Stimulated activated CD8-positive, alpha-beta memory T cell treated with anti-CD3 and anti-CD28 coated beads, Interleukin-12 subunit alpha, Interleukin-12 subunit beta, amount 100 ng/mL, for 24 hours (primary cell): Measurements from ENCODE around the gene NRF1.

ENCODE experiments used
- DNase-seq: peaks from one replicate; pipeline ENCODE4 v3.0.0-alpha.2; 2020; ENCODE audit errors: extremely low read depth

NRF1 gene

DNA sequence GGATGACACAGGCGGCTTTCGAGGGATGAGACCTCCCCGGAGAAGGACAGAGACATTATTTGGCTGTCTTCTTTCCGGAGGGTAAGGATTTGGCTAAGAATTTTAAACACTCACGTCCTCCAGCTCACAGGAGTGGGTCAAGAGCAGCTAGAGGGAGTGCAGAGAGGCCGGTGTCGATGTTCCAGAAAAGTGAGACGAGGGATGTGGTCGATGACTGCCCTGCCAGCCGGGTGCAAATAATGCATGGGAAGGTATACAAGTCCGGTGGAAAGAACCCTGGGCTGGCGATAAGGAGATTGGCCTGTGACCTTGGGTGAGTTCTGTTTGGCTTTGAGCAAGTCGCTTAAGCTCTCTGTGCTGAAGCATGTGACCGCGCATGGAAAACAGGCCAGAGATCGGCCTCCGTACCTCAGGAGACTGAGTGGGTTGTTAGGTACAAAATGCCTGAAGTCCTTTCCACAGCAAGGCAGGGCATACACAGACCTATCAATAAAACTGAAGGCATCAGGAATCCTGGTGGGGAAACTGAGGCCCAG lies 192.1 kb downstream of the NRF1 start:
- DNase-seq, result no peak

DNA sequence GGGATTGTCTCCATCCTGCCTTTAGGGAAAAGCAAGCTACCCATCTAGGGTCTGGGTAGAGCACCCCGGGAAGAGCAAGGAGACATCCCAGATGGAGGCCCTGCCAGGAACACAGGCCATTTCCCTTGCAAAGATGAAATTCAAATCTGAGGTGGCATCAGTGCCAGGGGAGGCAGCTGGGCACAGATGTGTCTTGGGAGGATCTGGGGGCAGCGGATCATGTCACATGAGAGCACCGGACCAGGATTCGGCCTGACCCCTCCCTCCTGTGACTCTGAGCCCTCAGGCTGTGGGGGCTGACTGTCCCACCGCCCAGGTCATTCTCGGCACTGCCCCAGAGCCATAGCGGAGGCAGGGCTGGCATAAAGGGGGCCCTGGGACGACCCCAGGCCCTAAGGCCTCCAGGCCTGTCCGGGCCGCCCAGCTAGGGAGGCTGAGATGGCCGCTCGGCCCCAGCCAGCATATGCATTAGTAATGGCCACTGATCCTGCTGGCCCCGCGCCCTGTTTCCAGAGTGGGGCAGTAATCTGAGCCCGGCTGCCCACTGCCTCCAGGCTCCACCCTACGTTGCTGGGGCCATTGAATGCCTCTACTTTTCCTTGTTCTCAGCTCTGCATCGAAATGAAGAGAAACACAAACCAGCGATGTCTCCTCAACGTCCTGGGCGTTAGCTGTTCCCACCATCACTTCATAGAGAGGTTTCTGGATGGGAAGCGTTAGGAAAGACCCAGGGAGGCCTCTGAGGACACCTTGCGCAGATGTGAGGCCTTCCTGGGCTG lies 192.8 kb downstream of the NRF1 start:
- no peak for DNase-seq

DNA sequence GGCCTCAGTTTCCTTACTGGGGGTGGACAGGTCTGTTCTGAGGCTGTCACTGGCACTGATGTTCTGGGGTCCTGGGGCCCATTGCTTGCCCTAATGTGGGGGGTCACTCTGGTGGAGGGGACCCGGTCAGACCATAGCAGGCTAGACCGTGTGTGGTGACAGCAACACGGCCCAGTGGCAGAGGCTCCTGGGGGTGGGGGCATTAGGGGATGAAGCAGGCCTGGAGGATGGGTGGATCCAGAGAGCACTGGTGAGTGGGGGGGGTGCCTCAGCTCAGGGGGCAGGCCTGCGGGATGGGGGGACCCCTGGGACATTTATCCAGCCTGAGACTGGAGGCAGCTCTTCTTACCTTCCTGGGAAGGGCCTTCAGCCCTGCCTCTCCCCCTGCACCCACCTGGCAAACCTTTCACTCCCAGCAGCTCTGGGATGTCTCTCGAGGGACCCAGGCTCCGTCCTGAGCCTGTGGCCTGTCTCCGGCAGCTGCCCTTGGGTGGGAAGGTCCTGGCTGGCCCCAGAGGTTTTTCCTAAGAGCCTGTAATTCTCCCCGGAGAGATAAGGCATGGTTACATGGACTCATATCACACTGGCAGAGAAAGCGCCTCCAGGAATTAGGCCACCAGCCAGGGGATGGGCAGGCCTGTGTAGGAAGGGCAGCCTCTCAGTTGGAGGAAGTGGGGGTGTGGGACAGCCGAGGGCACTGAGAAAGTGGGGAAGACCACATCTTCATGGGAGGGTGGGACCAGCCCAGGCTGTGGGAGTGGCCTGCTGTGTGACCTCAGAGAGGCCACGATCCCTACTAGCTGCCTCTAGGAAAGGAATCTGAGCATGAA lies 193.6 kb downstream of the NRF1 start:
- no peak for DNase-seq
